GM12878 (cell line): ENCODE results near the gene RALGPS2. TPM values are rescaled to one million over a fixed set of nuclear protein-coding genes. Genes with fewer than 3 reads are reported as not detected.

Experiments
- ATAC-seq: fragments of 200-7000 bp; cut with Tn5 transposase; 3 replicates; pipeline ENCODE4 v1.9.1; 2020; ENCODE audit warnings: mild to moderate bottlenecking, moderate library complexity
- BruUV-seq: library from RNA; stranded (reverse); fragments of 400-500 nt; replicated peaks from 2 replicates; lab custom pipeline; 2021; lab: Mats Ljungman, UMichigan
- CTCF ChIA-PET: fragments of 300-600 bp; sonication (Branson Sonifier 250); formaldehyde crosslinking; extraction: SDS; loops from one replicate; lab custom pipeline; 2021; ENCODE audit warnings: inconsistent platforms; lab: Yijun Ruan, JAX
- POLR2A ChIA-PET: fragments of 350-600 bp; formaldehyde crosslinking; extraction: SDS; loops from one replicate; lab custom pipeline; 2021; ENCODE audit warnings: inconsistent platforms; lab: Charles Lee
- RAD21 ChIA-PET: fragments of 300-600 bp; sonication (Branson Sonifier 250); formaldehyde crosslinking; loops from one replicate; lab custom pipeline; 2023; ENCODE audit warnings: antibody characterized with exemption; ENCODE audit not compliant: unreplicated experiment; lab: Charles Lee
- SMC1A ChIA-PET: fragments of 300-600 bp; sonication (Branson Sonifier 250); formaldehyde crosslinking; loops from one replicate; lab custom pipeline; 2023; ENCODE audit not compliant: unreplicated experiment, uncharacterized antibody; lab: Charles Lee
- DNase-seq: peaks from one replicate; pipeline ENCODE4 v3.0.0-alpha.2; 2011; ENCODE audit warnings: low read depth, low spot score
- FAIRE-seq: peaks from 3 replicates; lab custom pipeline; 2011; peaks lifted over from hg19 to GRCh38; lab: Jason Lieb, UNC
- H2AFZ ChIP-seq: 2 replicates; pipeline ENCODE4 v1.6.0; 2011; ENCODE audit warnings: low read depth, low read length, control low read depth; ENCODE audit not compliant: control insufficient read depth
- H3K27ac ChIP-seq: 2 replicates; pipeline ENCODE4 v1.5.1; 2011; ENCODE audit warnings: control low read depth; ENCODE audit not compliant: control insufficient read depth, insufficient read depth
- H3K27me3 ChIP-seq, 2 experiments: replicated peaks in 1 of 2; 2 replicates each; pipeline versions ENCODE4 v1.6.0 to v1.6.1; 2011; ENCODE audit warnings: low read length in 1 of 2; ENCODE audit not compliant: control insufficient read depth in 2 of 2, insufficient read depth in 2 of 2
- H3K36me3 ChIP-seq, 2 experiments: 2 replicates each; pipeline ENCODE4 v1.5.1; 2011; ENCODE audit warnings: low read length in 1 of 2; ENCODE audit not compliant: control insufficient read depth in 2 of 2, insufficient read depth in 2 of 2
- H3K4me1 ChIP-seq: 2 replicates; pipeline ENCODE4 v1.6.1; 2011; ENCODE audit warnings: mild to moderate bottlenecking, low read length, moderate library complexity, mixed read lengths; ENCODE audit not compliant: control insufficient read depth, insufficient read depth
- H3K4me2 ChIP-seq: 2 replicates; pipeline ENCODE4 v1.6.0; 2011; ENCODE audit warnings: control low read depth; ENCODE audit not compliant: control insufficient read depth, insufficient read depth
- H3K4me3 ChIP-seq: fragments of 200-600 bp; sonication (generic); 2 replicates; pipeline ENCODE4 v1.5.1; 2016
- H3K79me2 ChIP-seq: 2 replicates; pipeline ENCODE4 v1.6.0; 2011; ENCODE audit warnings: low read length; ENCODE audit not compliant: control insufficient read depth, insufficient read depth
- H3K9ac ChIP-seq: 2 replicates; pipeline ENCODE4 v1.8.0; 2011; ENCODE audit warnings: low read length, control low read depth, mixed read lengths; ENCODE audit not compliant: control insufficient read depth, insufficient read depth
- H3K9me3 ChIP-seq: replicated peaks from 3 replicates; pipeline ENCODE4 v1.5.1; 2011; ENCODE audit warnings: mild to moderate bottlenecking, low read length; ENCODE audit not compliant: control insufficient read depth, insufficient read depth
- H4K20me1 ChIP-seq: 2 replicates; pipeline ENCODE4 v1.6.0; 2011; ENCODE audit not compliant: control insufficient read depth, insufficient read depth
- CHD2 ChIP-seq: IDR thresholded peaks from 2 replicates; pipeline ENCODE4 v1.6.1; 2011; ENCODE audit warnings: low read depth, low read length, improper control_type of control experiment, borderline replicate concordance
- DPF2 ChIP-seq: fragments of 450-650 bp; IDR thresholded peaks from 2 replicates; pipeline ENCODE4 v1.6.1; 2017; ENCODE audit warnings: mild to moderate bottlenecking
- HDAC2 ChIP-seq: fragments of 200-600 bp; sonication (generic); IDR thresholded peaks from 2 replicates; pipeline ENCODE4 v1.6.1; 2017
- MTA3 ChIP-seq: IDR thresholded peaks from 2 replicates; pipeline ENCODE4 v1.6.1; 2012; ENCODE audit warnings: low read length, inconsistent platforms, borderline replicate concordance
- MYC ChIP-seq: IDR thresholded peaks from 2 replicates; pipeline ENCODE4 v1.6.1; 2011; ENCODE audit warnings: mild to moderate bottlenecking, low read length, moderate library complexity, inconsistent platforms; ENCODE audit not compliant: insufficient read depth, insufficient replicate concordance, insufficient read length, severe bottlenecking
- NFIC ChIP-seq: IDR thresholded peaks from 2 replicates; pipeline ENCODE4 v1.6.1; 2012; ENCODE audit warnings: low read depth, mild to moderate bottlenecking, inconsistent platforms, low read length, moderate library complexity
- NR2C1 ChIP-seq: fragments of 450-650 bp; IDR thresholded peaks from 2 replicates; pipeline ENCODE4 v1.6.1; 2017; ENCODE audit warnings: antibody characterized with exemption, mild to moderate bottlenecking, moderate library complexity
- RCOR1 ChIP-seq: conservative IDR thresholded peaks from 2 replicates; pipeline ENCODE4 v1.6.1; 2012; ENCODE audit warnings: low read depth, low read length, improper control_type of control experiment
- SIX5 ChIP-seq: IDR thresholded peaks from 2 replicates; pipeline ENCODE4 v1.6.1; 2011; ENCODE audit warnings: mild to moderate bottlenecking, low read depth, low read length, moderate library complexity; ENCODE audit not compliant: severe bottlenecking
- WGBS: methylation state at CpG from one replicate; pipeline ENCODE4 v1.1.6; 2016; ENCODE audit warnings: low lambda C conversion rate; ENCODE audit not compliant: insufficient replicate concordance, insufficient coverage; ENCODE audit errors: missing lambda C conversion rate; 5-methylcytosine and 5-hydroxymethylcytosine counted together
- in situ Hi-C: fragments of 300-500 bp; cut with MboI; formaldehyde crosslinking; loops from 9 replicates; pipeline ENCODE4 v1.14.3; 2018; ENCODE audit warnings: mixed read lengths
- intact Hi-C: fragments of 100-400 bp; cut with micrococcal nuclease; formaldehyde crosslinking; loops from one replicate; pipeline ENCODE4 v1.14.2; 2022; ENCODE audit not compliant: unreplicated experiment
- polyA plus RNA-seq, 11 experiments: library from polyadenylated mRNA; depleted of rRNA in 4 of 11; unstranded in 6 of 11; stranded (reverse) in 5 of 11; fragments of >200 nt; fragmentation: Nextera tagmentation in 4 of 11; fragmentation: Illumina TruSeq in 1 of 11; extraction: Ambion mirVana in 4 of 11; extraction: Trizol in 1 of 11; gene quantifications; 1 replicate in 1 of 11; 2 replicates in 10 of 11; pipeline versions ENCODE4 v1.2.1 to v1.2.3, GENCODE V29; 2011 to 2016; ENCODE audit warnings: inconsistent platforms in 2 of 11, missing spikeins in 2 of 11, low read depth in 1 of 11
- total RNA-seq, 4 experiments: library from RNA; depleted of rRNA in 3 of 4; stranded (reverse); fragments of >200 nt in 3 of 4; fragmentation: Illumina TruSeq in 1 of 4; extraction: Trizol in 1 of 4; gene quantifications; 2 replicates each; pipeline versions ENCODE4 v1.2.1 to v1.2.3, GENCODE V29; 2013 to 2021
- TF ChIP-seq, protein P1 (sequence below): fragments of 450-650 bp; formaldehyde crosslinking; IDR thresholded peaks from 2 replicates; pipeline ENCODE4 v1.4.0; 2022; ENCODE audit warnings: mild to moderate bottlenecking, moderate library complexity
- TF ChIP-seq, protein P2 (sequence below): fragments of 450-650 bp; IDR thresholded peaks from 2 replicates; pipeline ENCODE4 v1.6.1; 2016; ENCODE audit warnings: mild to moderate bottlenecking
- TF ChIP-seq, protein P3 (sequence below): fragments of 150-350 bp; IDR thresholded peaks from 2 replicates; pipeline ENCODE4 v1.6.1; 2014; ENCODE audit warnings: mild to moderate bottlenecking, low read depth, low read length

Gene RALGPS2
- total and polyA plus RNA-seq, 10 of the 15 experiments (the other 5 are each of a cell fraction or from before 2014, with no cell fraction given), result 0.08 to 3.7 (median 0.50) TPM

DNA sequence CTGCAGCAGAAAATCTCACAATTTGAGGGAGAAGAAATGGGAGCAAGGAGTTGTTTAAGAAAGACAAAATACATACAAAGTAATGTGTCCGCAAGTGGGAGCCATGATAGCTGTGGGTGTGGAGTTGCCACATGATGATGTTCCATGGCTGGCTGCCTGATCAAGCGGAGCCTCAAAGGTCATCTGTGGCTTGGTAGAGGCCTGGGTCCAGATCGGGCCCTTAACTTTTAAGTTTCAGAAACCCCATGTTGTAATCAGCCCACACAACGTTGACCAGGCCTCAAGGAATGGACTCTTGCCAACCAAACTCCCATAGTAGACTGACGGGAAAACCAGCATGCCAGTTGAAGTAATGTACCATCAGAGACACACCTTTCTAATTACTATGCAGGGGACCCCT is 210.6 kb downstream of the RALGPS2 start:
- FAIRE-seq (no peak), DNase-seq (no peak)
- 42% methylated on average over 5 of the region's 5 CpGs for WGBS

More for the DNA sequence above, 210.6 kb downstream of the RALGPS2 start:
- in situ Hi-C loops (no loop called here), intact Hi-C loops (no loop called here)
- Histone ChIP-seq H3K4me3 (no peak overlapping the region), H3K4me1 (peaks cover 11% of the 10 kb centered on the region), H2AFZ (no peak overlapping the region), H3K27me3 (no peaks in the 10 kb centered on the region), H3K79me2 (no peaks in the 10 kb centered on the region), H3K27ac (no peak overlapping the region), H3K9me3 (no peaks in the 10 kb centered on the region), H4K20me1 (no peaks in the 10 kb centered on the region), H3K4me2 (no peak overlapping the region), H3K9ac (no peak overlapping the region), H3K36me3 (no peaks in the 10 kb centered on the region)
- BruUV-seq, result no TSS peak
- CTCF ChIA-PET, result interaction anchor here (0.6 to 1.8 kb wide), 3 partner anchors 9 to 123 kb away, joined by 3 to 5 read pairs (median 3); no protein-coding TSS in a partner anchor
- RAD21 ChIA-PET, result no interaction called here
- TF ChIP-seq MTA3 (no peak), NR2C1 (no peak), CHD2 (no peak), MYC (no peak), HDAC2 (no peak), DPF2 (no peak), SIX5 (no peak), RCOR1 (no peak), NFIC (no peak)
- TF ChIP-seq, protein P1, sequence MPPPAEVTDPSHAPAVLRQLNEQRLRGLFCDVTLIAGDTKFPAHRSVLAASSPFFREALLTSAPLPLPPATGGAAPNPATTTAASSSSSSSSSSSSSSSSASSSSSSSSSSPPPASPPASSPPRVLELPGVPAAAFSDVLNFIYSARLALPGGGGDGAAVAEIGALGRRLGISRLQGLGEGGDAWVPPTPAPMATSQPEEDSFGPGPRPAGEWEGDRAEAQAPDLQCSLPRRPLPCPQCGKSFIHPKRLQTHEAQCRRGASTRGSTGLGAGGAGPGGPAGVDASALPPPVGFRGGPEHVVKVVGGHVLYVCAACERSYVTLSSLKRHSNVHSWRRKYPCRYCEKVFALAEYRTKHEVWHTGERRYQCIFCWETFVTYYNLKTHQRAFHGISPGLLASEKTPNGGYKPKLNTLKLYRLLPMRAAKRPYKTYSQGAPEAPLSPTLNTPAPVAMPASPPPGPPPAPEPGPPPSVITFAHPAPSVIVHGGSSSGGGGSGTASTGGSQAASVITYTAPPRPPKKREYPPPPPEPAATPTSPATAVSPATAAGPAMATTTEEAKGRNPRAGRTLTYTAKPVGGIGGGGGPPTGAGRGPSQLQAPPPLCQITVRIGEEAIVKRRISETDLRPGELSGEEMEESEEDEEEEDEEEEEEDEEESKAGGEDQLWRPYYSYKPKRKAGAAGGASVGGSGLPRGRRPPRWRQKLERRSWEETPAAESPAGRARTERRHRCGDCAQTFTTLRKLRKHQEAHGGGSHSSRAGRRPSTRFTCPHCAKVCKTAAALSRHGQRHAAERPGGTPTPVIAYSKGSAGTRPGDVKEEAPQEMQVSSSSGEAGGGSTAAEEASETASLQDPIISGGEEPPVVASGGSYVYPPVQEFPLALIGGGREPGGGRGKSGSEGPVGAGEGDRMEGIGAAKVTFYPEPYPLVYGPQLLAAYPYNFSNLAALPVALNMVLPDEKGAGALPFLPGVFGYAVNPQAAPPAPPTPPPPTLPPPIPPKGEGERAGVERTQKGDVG (CRISPR knock-in tag), result no peak
- TF ChIP-seq, protein P2, sequence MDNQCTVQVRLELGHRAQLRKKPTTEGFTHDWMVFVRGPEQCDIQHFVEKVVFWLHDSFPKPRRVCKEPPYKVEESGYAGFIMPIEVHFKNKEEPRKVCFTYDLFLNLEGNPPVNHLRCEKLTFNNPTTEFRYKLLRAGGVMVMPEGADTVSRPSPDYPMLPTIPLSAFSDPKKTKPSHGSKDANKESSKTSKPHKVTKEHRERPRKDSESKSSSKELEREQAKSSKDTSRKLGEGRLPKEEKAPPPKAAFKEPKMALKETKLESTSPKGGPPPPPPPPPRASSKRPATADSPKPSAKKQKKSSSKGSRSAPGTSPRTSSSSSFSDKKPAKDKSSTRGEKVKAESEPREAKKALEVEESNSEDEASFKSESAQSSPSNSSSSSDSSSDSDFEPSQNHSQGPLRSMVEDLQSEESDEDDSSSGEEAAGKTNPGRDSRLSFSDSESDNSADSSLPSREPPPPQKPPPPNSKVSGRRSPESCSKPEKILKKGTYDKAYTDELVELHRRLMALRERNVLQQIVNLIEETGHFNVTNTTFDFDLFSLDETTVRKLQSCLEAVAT, result no peak
- TF ChIP-seq, protein P3, sequence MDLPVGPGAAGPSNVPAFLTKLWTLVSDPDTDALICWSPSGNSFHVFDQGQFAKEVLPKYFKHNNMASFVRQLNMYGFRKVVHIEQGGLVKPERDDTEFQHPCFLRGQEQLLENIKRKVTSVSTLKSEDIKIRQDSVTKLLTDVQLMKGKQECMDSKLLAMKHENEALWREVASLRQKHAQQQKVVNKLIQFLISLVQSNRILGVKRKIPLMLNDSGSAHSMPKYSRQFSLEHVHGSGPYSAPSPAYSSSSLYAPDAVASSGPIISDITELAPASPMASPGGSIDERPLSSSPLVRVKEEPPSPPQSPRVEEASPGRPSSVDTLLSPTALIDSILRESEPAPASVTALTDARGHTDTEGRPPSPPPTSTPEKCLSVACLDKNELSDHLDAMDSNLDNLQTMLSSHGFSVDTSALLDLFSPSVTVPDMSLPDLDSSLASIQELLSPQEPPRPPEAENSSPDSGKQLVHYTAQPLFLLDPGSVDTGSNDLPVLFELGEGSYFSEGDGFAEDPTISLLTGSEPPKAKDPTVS, result no peak
- POLR2A ChIA-PET, result no interaction called here
- no peak for ATAC-seq
- SMC1A ChIA-PET, result no interaction called here
